IMR-90 (cell line): ENCODE results near the gene AMIGO1.

Experiments
- CEBPB ChIP-seq: IDR thresholded peaks from 2 replicates; pipeline ENCODE4 v1.6.1; 2012; ENCODE audit warnings: low read depth, low read length, improper control_type of control experiment
- CHD1 ChIP-seq: IDR thresholded peaks from 2 replicates; pipeline ENCODE4 v1.6.1; 2012; ENCODE audit warnings: low read depth, low read length, improper control_type of control experiment
- FOS ChIP-seq: fragments of 150-350 bp; IDR thresholded peaks from 2 replicates; pipeline ENCODE4 v1.6.1; 2016; ENCODE audit warnings: low read depth, low read length
- MAFK ChIP-seq: IDR thresholded peaks from 2 replicates; pipeline ENCODE4 v1.6.1; 2012; ENCODE audit warnings: low read depth, low read length, improper control_type of control experiment
- MXI1 ChIP-seq: IDR thresholded peaks from 2 replicates; pipeline ENCODE4 v1.6.1; 2012; ENCODE audit warnings: low read depth, mild to moderate bottlenecking, low read length, moderate library complexity, borderline replicate concordance
- POLR2A ChIP-seq: IDR thresholded peaks from 2 replicates; pipeline ENCODE4 v1.6.1; 2012; ENCODE audit warnings: mild to moderate bottlenecking, low read depth, low read length
- RAD21 ChIP-seq: IDR thresholded peaks from 2 replicates; pipeline ENCODE4 v1.6.1; 2012; ENCODE audit warnings: low read length, improper control_type of control experiment
- RCOR1 ChIP-seq: IDR thresholded peaks from 2 replicates; pipeline ENCODE4 v1.6.1; 2012; ENCODE audit warnings: mild to moderate bottlenecking, low read length, improper control_type of control experiment; ENCODE audit not compliant: insufficient replicate concordance
- RFX5 ChIP-seq: IDR thresholded peaks from 2 replicates; pipeline ENCODE4 v1.8.0; 2012; ENCODE audit warnings: low read depth, mild to moderate bottlenecking, low read length, moderate library complexity
- SMC3 ChIP-seq: fragments of 150-350 bp; IDR thresholded peaks from 2 replicates; pipeline ENCODE4 v1.6.1; 2016; ENCODE audit warnings: low read depth, mild to moderate bottlenecking, antibody characterized with exemption, low read length, moderate library complexity
- TF ChIP-seq, protein P1 (sequence below): conservative IDR thresholded peaks from 2 replicates; pipeline ENCODE4 v1.5.1; 2012; ENCODE audit warnings: mild to moderate bottlenecking, low read depth, low read length, improper control_type of control experiment

DNA sequence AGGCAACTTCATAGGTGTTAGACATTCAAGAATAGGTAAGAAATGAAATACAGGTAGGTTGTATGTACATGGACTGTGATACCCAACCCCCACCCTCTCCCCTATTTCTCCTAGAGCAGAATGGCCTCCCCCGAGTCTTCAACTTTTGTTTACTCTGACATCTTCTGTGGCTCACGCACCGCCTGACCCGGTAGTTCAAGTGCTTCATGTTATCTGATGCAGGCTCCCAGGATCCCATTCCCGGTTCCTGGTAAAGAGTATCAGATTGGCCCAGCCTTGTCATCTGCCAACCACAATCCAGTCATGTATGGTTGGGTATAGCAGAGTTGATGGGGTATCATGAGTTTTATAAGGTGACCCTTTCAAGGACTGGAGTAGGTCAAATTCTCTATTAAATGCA is 48.0 kb upstream of the AMIGO1 start:
- no peak for TF ChIP-seq POLR2A
- TF ChIP-seq, protein P1, sequence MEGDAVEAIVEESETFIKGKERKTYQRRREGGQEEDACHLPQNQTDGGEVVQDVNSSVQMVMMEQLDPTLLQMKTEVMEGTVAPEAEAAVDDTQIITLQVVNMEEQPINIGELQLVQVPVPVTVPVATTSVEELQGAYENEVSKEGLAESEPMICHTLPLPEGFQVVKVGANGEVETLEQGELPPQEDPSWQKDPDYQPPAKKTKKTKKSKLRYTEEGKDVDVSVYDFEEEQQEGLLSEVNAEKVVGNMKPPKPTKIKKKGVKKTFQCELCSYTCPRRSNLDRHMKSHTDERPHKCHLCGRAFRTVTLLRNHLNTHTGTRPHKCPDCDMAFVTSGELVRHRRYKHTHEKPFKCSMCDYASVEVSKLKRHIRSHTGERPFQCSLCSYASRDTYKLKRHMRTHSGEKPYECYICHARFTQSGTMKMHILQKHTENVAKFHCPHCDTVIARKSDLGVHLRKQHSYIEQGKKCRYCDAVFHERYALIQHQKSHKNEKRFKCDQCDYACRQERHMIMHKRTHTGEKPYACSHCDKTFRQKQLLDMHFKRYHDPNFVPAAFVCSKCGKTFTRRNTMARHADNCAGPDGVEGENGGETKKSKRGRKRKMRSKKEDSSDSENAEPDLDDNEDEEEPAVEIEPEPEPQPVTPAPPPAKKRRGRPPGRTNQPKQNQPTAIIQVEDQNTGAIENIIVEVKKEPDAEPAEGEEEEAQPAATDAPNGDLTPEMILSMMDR = no peak
- no peak for TF ChIP-seq FOS
- TF ChIP-seq CEBPB = no peak
- TF ChIP-seq RCOR1 = no peak
- TF ChIP-seq RFX5 = no peak
- TF ChIP-seq SMC3 = no peak
- no peak for TF ChIP-seq CHD1
- TF ChIP-seq RAD21 = no peak
- no peak for TF ChIP-seq MXI1
- no peak for TF ChIP-seq MAFK
